ENCODE measurements around the gene WNT7A. TPM values are rescaled to one million over a fixed set of nuclear protein-coding genes. Genes with fewer than 3 reads are reported as not detected.

WNT7A gene
- total and polyA plus RNA-seq, 2 donors (not counting 3 experiments of a cell fraction or from before 2014, with no cell fraction given), result not detected

DNA sequence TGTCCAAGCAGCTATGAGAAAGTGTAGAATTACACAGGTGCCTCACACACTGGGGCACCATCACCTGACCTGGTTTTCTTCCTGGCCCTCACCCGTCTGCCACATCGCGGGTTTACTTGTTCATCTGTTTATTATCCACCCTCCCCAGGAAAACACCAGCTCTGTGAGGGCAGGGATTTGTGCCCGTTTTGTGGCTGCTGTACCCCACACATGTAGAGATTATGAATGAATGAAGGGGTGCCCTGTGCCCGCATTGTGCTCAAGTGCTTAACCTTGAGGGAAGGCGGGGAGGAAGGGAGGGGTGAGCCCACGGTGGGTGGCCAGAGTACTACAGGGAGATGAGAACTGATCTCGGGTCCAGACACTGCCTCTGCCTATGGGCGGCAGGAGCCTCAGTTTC, 108.4 kb downstream of the WNT7A start:
- no peaks in the 10 kb centered on the region for H3K9me3 ChIP-seq (replicated peaks; ENCODE audit: control insufficient read depth, insufficient read depth, low read length)
- POLR2A ChIA-PET, result no interaction called here
- no peak overlapping the region for H3K27ac ChIP-seq (ENCODE audit: insufficient read depth, low read depth, low read length)
- no peaks in the 10 kb centered on the region for H4K20me1 ChIP-seq (replicated peaks; ENCODE audit: control insufficient read depth, extremely low read depth, insufficient read depth, low read length)
- H3K36me3 ChIP-seq (ENCODE audit: control insufficient read depth in 2 of 2, extremely low read depth in 1 of 2, insufficient read depth in 2 of 2, low read length in 2 of 2), result no peaks in the 10 kb centered on the region
- CTCF ChIA-PET, result no interaction called here
- no peak for DNase-seq (ENCODE audit: low read depth, low spot score)
- no peak for TF ChIP-seq JUN (IDR thresholded peaks at IDR 0.05; ENCODE audit: borderline replicate concordance, insufficient read depth, insufficient read length, low read depth)
- TF ChIP-seq, protein P1, sequence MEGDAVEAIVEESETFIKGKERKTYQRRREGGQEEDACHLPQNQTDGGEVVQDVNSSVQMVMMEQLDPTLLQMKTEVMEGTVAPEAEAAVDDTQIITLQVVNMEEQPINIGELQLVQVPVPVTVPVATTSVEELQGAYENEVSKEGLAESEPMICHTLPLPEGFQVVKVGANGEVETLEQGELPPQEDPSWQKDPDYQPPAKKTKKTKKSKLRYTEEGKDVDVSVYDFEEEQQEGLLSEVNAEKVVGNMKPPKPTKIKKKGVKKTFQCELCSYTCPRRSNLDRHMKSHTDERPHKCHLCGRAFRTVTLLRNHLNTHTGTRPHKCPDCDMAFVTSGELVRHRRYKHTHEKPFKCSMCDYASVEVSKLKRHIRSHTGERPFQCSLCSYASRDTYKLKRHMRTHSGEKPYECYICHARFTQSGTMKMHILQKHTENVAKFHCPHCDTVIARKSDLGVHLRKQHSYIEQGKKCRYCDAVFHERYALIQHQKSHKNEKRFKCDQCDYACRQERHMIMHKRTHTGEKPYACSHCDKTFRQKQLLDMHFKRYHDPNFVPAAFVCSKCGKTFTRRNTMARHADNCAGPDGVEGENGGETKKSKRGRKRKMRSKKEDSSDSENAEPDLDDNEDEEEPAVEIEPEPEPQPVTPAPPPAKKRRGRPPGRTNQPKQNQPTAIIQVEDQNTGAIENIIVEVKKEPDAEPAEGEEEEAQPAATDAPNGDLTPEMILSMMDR (IDR thresholded peaks at IDR 0.05; ENCODE audit: extremely low read depth in 1 of 2, insufficient read depth in 1 of 2, low read depth in 1 of 2, low read length in 2 of 2), result no peak
- no peaks in the 10 kb centered on the region for H3K27me3 ChIP-seq (ENCODE audit: control insufficient read depth in 2 of 2, insufficient read depth in 2 of 2, low read length in 2 of 2)
- dilution Hi-C loops (cut with MboI; ENCODE audit: extremely low pct_ligation_motif_present, low sequenced_read_pairs), result no loop called here
- H3K4me3 ChIP-seq (replicated peaks in 1 of 3; ENCODE audit: insufficient read depth in 1 of 3, low read depth in 1 of 3, low read length in 3 of 3), result no peak overlapping the region
- intact Hi-C loops (cut with micrococcal nuclease), result no loop called here
- no TSS peak for BruUV-seq (replicated peaks)
- H3K9ac ChIP-seq (replicated peaks; ENCODE audit: extremely low read depth, insufficient read depth, low read length), result no peak overlapping the region
- H3K9me1 ChIP-seq (replicated peaks; ENCODE audit: control insufficient read depth, extremely low read depth, insufficient read depth, low read length), result no peaks in the 10 kb centered on the region
- no peaks in the 10 kb centered on the region for H3K79me2 ChIP-seq (ENCODE audit: control insufficient read depth, insufficient read depth, low read length)
- no peak overlapping the region for H2AFZ ChIP-seq (ENCODE audit: low read depth, low read length)
- H3K4me1 ChIP-seq (ENCODE audit: control insufficient read depth, extremely low read depth, insufficient read depth, low read length), result no peaks in the 10 kb centered on the region
- H3K4me2 ChIP-seq (ENCODE audit: insufficient read depth, low read length), result no peak overlapping the region
- FAIRE-seq, result no peak

DNA sequence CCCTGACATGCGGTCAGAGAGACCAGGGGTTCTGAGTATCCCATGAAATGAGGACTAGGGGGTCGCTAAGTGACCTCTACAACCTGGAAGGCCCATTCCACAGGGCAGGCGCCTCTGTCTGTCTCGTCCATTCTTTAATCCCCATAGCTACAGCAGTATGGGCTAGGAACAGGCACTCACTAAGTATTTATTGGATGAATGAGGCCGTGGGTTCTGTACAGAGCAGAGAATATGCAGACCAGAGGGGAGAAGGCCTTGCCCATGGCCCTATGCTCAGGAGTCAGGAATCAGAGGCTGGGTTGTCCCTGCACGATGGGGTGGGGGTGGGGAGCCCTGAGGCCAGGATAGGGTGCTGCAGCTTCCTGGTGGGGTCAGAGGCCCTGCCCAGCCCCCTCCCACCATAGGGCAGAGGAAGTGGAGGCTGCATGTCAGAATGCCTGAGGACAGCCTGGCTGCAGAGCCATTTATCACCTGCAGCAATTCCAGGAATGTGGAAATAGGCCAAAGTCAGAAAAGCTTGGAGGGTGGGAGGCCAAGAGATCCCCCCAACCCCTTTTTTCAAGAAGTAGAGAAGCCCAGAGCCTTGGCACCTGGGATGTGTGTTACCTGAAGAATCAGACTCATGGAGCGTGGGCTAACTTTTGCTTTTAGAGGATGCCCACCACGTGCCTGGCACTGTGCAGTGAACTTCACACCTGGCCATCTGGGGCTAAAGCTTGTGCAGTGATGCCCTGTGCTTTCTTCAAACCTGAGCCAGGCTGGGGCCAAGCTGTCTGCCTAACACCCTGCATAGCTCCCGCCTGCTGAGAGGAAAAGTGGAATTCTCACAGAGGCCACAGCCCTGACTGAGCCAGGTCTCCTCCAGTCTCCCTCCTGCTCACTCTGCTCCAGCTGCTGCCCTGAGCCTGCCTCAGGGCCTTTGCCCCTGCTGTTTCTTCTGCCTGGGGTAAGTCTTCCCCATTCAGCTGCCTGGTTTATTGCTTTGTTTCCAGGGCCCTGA, 109.4 kb downstream of the WNT7A start:
- H3K4me1 ChIP-seq (ENCODE audit: control insufficient read depth, extremely low read depth, insufficient read depth, low read length), result no peaks in the 10 kb centered on the region
- intact Hi-C loops (cut with micrococcal nuclease) (no loop called here), dilution Hi-C loops (cut with MboI; ENCODE audit: extremely low pct_ligation_motif_present, low sequenced_read_pairs) (no loop called here)
- H3K4me3 ChIP-seq (replicated peaks in 1 of 3; ENCODE audit: insufficient read depth in 1 of 3, low read depth in 1 of 3, low read length in 3 of 3), result no peak overlapping the region
- H3K9ac ChIP-seq (replicated peaks; ENCODE audit: extremely low read depth, insufficient read depth, low read length), result no peak overlapping the region
- H3K4me2 ChIP-seq (ENCODE audit: insufficient read depth, low read length), result no peak overlapping the region
- no peak for TF ChIP-seq MYC (IDR thresholded peaks at IDR 0.05; ENCODE audit: low read depth, low read length)
- TF ChIP-seq, protein P1 (IDR thresholded peaks at IDR 0.05; ENCODE audit: extremely low read depth in 1 of 2, insufficient read depth in 1 of 2, low read depth in 1 of 2, low read length in 2 of 2), result no peak
- TF ChIP-seq, protein P2, sequence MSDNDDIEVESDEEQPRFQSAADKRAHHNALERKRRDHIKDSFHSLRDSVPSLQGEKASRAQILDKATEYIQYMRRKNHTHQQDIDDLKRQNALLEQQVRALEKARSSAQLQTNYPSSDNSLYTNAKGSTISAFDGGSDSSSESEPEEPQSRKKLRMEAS (IDR thresholded peaks at IDR 0.05; ENCODE audit: insufficient read depth, insufficient read length), result no peak
- DNase-seq (ENCODE audit: low read depth, low spot score), result no peak
- no TSS peak for BruUV-seq (replicated peaks)
- ChIA-PET POLR2A (no interaction called here), CTCF (no interaction called here)
- FAIRE-seq, result no peak
- no peak overlapping the region for H2AFZ ChIP-seq (ENCODE audit: low read depth, low read length)
- H3K9me3 ChIP-seq (replicated peaks; ENCODE audit: control insufficient read depth, insufficient read depth, low read length), result no peaks in the 10 kb centered on the region
- no peaks in the 10 kb centered on the region for H3K9me1 ChIP-seq (replicated peaks; ENCODE audit: control insufficient read depth, extremely low read depth, insufficient read depth, low read length)
- H3K79me2 ChIP-seq (ENCODE audit: control insufficient read depth, insufficient read depth, low read length), result no peaks in the 10 kb centered on the region
- H3K27me3 ChIP-seq (ENCODE audit: control insufficient read depth in 2 of 2, insufficient read depth in 2 of 2, low read length in 2 of 2), result no peaks in the 10 kb centered on the region
- H3K36me3 ChIP-seq (ENCODE audit: control insufficient read depth in 2 of 2, extremely low read depth in 1 of 2, insufficient read depth in 2 of 2, low read length in 2 of 2), result no peaks in the 10 kb centered on the region
- H4K20me1 ChIP-seq (replicated peaks; ENCODE audit: control insufficient read depth, extremely low read depth, insufficient read depth, low read length), result no peaks in the 10 kb centered on the region
- no peak overlapping the region for H3K27ac ChIP-seq (ENCODE audit: insufficient read depth, low read depth, low read length)
